Heart right ventricle (tissue), 16 donors: ENCODE data around the gene VARS2. TPM values are rescaled to one million over a fixed set of nuclear protein-coding genes. Genes with fewer than 3 reads are reported as not detected.

Source experiments
- ATAC-seq, 8 donors: fragments of 200-7000 bp; cut with Tn5 transposase; one replicate each; pipeline ENCODE4 v1.9.1; 2020; ENCODE audit warnings: mild to moderate bottlenecking in 8 of 8, moderate library complexity in 8 of 8, moderate number of reproducible peaks in 1 of 8
- DNase-seq, 2 donors: peaks; one replicate each; pipeline ENCODE4 v3.0.0-alpha.2; 2020
- H3K27ac ChIP-seq, 10 donors: fragments of 200-600 bp; sonication (generic) in 2 of 10; one replicate each; pipeline versions ENCODE4 v1.5.0 to v1.8.0; 2020 to 2022; ENCODE audit warnings: mild to moderate bottlenecking in 3 of 10
- H3K27me3 ChIP-seq, 7 donors: fragments of 200-600 bp; one replicate each; pipeline ENCODE4 v1.8.0; 2021 to 2022; ENCODE audit warnings: mild to moderate bottlenecking in 2 of 7
- H3K36me3 ChIP-seq, 9 donors: fragments of 200-600 bp; sonication (generic) in 1 of 9; one replicate each; pipeline versions ENCODE4 v1.5.0 to v1.8.0; 2020 to 2022; ENCODE audit warnings: mild to moderate bottlenecking in 2 of 9
- H3K4me1 ChIP-seq, 9 donors: fragments of 200-600 bp; sonication (generic) in 1 of 9; one replicate each; pipeline versions ENCODE4 v1.5.0 to v1.8.0; 2020 to 2022; ENCODE audit warnings: mild to moderate bottlenecking in 4 of 9
- H3K4me3 ChIP-seq, 10 donors: fragments of 200-600 bp; sonication (generic) in 2 of 10; one replicate each; pipeline versions ENCODE4 v1.5.0 to v1.8.0; 2020 to 2022; ENCODE audit warnings: mild to moderate bottlenecking in 7 of 10, moderate library complexity in 2 of 10
- H3K9me3 ChIP-seq, 11 donors: fragments of 200-600 bp in 10 of 11; sonication (generic) in 2 of 11; one replicate each; pipeline versions ENCODE4 v1.5.0 to v1.8.0; 2013 to 2022; ENCODE audit warnings: mild to moderate bottlenecking in 2 of 11, control low read depth in 1 of 11, moderate library complexity in 1 of 11
- WGBS, 2 donors: extraction: QIAGEN DNeasy Blood & Tissue Kit; methylation state at CpG; one replicate each; pipeline ENCODE4 v1.1.7; 2013; ENCODE audit warnings: inconsistent platforms in 1 of 2; 5-methylcytosine and 5-hydroxymethylcytosine counted together
- intact Hi-C, 10 donors: fragments of 100-400 bp; cut with DNase I; formaldehyde crosslinking; loops; one replicate each; pipeline versions ENCODE4 v1.11.1 to v1.14.2; 2022
- polyA plus RNA-seq, 2 donors: library from polyadenylated mRNA; stranded (reverse); fragments of 200-250 nt; gene quantifications; one replicate each; pipeline ENCODE4 v1.2.3, GENCODE V29; 2013
- total RNA-seq, 10 donors: library from RNA; stranded (reverse); fragmentation: NEBNext Ultra II Directional in 3 of 10; extraction: Animal tissue kit (Norgen Biotek cat#: 25700) in 3 of 10; gene quantifications; one replicate each; pipeline versions ENCODE4 v1.2.1 to v1.2.4, GENCODE V29; 2021 to 2023
- TF ChIP-seq, protein P1 (sequence below), 9 donors: fragments of 200-600 bp; sonication (generic) in 2 of 9; IDR thresholded peaks; one replicate each; pipeline versions ENCODE4 v1.5.0 to v1.8.0; 2021 to 2022; ENCODE audit warnings: antibody characterized with exemption in 9 of 9, mild to moderate bottlenecking in 5 of 9, moderate library complexity in 1 of 9
- donor health status: Arrhythmogenic right ventricular cardiomyopathy.
- donor health status: ischemic (EF 13 %, LVEDD 7.1; RV severe dilation, severe dysfunction).
- donor health status: healthy with polysubstance abuse.
- donor health status: DM: no; HTN: yes; CAD: no.
- donor health status: DM: no; HTN: no; CAD: no.
- donor health status: ischemic (EF 25% LVEDD 6.9; RV normal size, moderate dysfunction).
- donor health status: ischemic (EF 25% LVEDD 5.7; RV mildly dilated, moderate dysfunction).
- donor health status: healthy.
- donor health status: DM: yes; HTN: yes; CAD: no.
- donor health status: Ischemic cardiomyopathy.
- donor health status: ischemic (EF 35%, LVEDD 5.7; RV mildly dilated, moderate dysfunction).
- donor health status: nonischemic (EF 11% LVEDD 7.7; RV severe dilation, severe dysfunction).
- donor health status: DM: yes; HTN: yes; CAD: no.
- donor health status: PGD.
- donor health status: ischemic (EF 29% LVEDD 5.4; RV normal size, mild dysfunction).
- donor health status: nonischemic (EF 23%, LVEDD 6.1; RV moderate dilation, normal function).

The VARS2 gene
- total and polyA plus RNA-seq, 12 donors = 9.3 to 28.4 (median 22.5) TPM

DNA sequence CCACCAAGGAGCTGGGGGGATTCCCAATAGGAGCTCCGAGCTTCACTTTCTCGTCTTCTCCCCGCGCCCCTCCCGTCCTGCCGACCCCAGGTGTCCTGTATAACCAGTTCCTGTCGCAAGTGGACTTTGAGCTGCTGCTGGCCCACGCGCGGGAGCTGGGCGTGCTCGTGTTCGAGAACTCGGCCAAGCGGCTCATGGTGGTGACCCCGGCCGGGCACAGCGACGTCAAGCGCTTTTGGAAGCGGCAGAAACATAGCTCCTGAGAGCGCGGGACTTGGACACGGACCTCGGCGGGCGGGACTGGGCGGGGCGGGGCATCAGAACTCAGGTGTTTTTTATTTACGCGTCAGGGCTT lies 340 bp upstream of the VARS2 start:
- H3K36me3 ChIP-seq = peaks cover 0 to 66% (median 32%) of the 10 kb centered on the region in 9 donors
- TF ChIP-seq, protein P1, sequence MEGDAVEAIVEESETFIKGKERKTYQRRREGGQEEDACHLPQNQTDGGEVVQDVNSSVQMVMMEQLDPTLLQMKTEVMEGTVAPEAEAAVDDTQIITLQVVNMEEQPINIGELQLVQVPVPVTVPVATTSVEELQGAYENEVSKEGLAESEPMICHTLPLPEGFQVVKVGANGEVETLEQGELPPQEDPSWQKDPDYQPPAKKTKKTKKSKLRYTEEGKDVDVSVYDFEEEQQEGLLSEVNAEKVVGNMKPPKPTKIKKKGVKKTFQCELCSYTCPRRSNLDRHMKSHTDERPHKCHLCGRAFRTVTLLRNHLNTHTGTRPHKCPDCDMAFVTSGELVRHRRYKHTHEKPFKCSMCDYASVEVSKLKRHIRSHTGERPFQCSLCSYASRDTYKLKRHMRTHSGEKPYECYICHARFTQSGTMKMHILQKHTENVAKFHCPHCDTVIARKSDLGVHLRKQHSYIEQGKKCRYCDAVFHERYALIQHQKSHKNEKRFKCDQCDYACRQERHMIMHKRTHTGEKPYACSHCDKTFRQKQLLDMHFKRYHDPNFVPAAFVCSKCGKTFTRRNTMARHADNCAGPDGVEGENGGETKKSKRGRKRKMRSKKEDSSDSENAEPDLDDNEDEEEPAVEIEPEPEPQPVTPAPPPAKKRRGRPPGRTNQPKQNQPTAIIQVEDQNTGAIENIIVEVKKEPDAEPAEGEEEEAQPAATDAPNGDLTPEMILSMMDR (IDR thresholded peaks at IDR 0.05) = no peak
- H3K9me3 ChIP-seq = no peaks in the 10 kb centered on the region
- no peaks in the 10 kb centered on the region for H3K27me3 ChIP-seq
- intact Hi-C loops = loop anchor here in 6 of 10 donors (1.0 to 10.0 kb wide), 6 partner anchors 129 to 159 kb away; no protein-coding TSS in a partner anchor
- peak overlapping the region; percentile 33 to 98 (median 93) for H3K27ac ChIP-seq
- 4 to 5% methylated on average over 31 of the region's 31 CpGs for WGBS, 2 donors
- peak overlapping the region; percentile 40 to 86 (median 62) for H3K4me3 ChIP-seq
- peaks cover 5 to 36% (median 29%) of the 10 kb centered on the region in 9 donors for H3K4me1 ChIP-seq
- peak; percentile 25 to 66 (median 50) for ATAC-seq
- no peak for DNase-seq

- Histone ChIP-seq H3K27ac (peak overlapping the region; percentile 76 to 98 (median 93)), H3K9me3 (no peaks in the 10 kb centered on the region), H3K4me1 (peaks cover 5 to 26% (median 23%) of the 10 kb centered on the region in 9 donors), H3K27me3 (no peaks in the 10 kb centered on the region), H3K4me3 (peak overlapping the region; percentile 40 to 86 (median 62)), H3K36me3 (peaks cover 0 to 72% (median 42%) of the 10 kb centered on the region in 9 donors)
- WGBS, 2 donors = 38 to 39% methylated on average over 17 of the region's 17 CpGs
- TF ChIP-seq, protein P1 (IDR thresholded peaks at IDR 0.05) = no peak
- ATAC-seq (peak in 6 of 8 donors; percentile 1 to 10 (median 3)), DNase-seq (peak in 1 of 2 donors; percentile 12)
- intact Hi-C loops = loop anchor here in 8 of 10 donors (1.0 to 10.0 kb wide), 11 partner anchors 127 to 172 kb away; no protein-coding TSS in a partner anchor
Observed at GRCh38 chr6:30914854-30915590, 984 bp downstream of the VARS2 start.

- Histone ChIP-seq H3K27ac (peak overlapping the region in 8 of 10 donors; percentile 88 to 98 (median 94)), H3K4me1 (peaks cover 5 to 26% (median 23%) of the 10 kb centered on the region in 9 donors), H3K27me3 (no peaks in the 10 kb centered on the region), H3K4me3 (peak overlapping the region in 2 of 10 donors; percentile 67 to 76), H3K36me3 (peaks cover 0 to 72% (median 42%) of the 10 kb centered on the region in 9 donors), H3K9me3 (no peaks in the 10 kb centered on the region)
- intact Hi-C loops = loop anchor here in 7 of 10 donors (1.0 to 10.0 kb wide), 10 partner anchors 127 to 172 kb away; no protein-coding TSS in a partner anchor
- TF ChIP-seq, protein P1 (IDR thresholded peaks at IDR 0.05) = peak; percentile 28 to 74 (median 69)
- DNase-seq = peak in 1 of 2 donors; percentile 49
- peak; percentile 10 to 56 (median 37) for ATAC-seq
- WGBS, 2 donors = 14 to 17% methylated on average over 5 of the region's 5 CpGs
Observed at GRCh38 chr6:30915591-30915946, 1.5 kb downstream of the VARS2 start.

DNA sequence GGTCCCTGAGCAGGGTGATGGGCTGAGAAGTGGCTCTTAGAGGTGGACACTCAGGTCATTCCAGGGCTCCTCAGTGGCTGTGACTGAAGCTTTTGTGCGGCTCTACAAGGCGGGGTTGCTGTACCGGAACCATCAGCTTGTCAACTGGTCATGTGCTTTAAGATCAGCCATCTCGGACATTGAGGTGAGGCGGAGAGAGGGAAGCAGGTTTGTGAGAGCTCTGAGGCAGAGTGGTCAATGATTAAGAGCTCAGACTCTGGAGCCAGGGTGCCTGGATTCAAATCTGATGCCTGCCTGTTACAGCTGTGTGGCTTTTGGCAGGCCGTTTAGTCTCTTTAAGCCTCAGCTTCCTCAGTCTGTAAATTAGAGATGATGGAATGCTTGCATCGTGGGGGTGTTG lies 3.0 kb downstream of the VARS2 start:
- ATAC-seq = no peak
- intact Hi-C loops = loop anchor here in 7 of 10 donors (2.0 to 10.0 kb wide), 7 partner anchors 125 to 170 kb away; no protein-coding TSS in a partner anchor
- H3K36me3 ChIP-seq = peaks cover 0 to 72% (median 44%) of the 10 kb centered on the region in 9 donors
- H3K4me1 ChIP-seq = peaks cover 5 to 26% (median 23%) of the 10 kb centered on the region in 9 donors
- TF ChIP-seq, protein P1 (IDR thresholded peaks at IDR 0.05) = no peak
- H3K27me3 ChIP-seq = no peaks in the 10 kb centered on the region
- DNase-seq = no peak
- H3K27ac ChIP-seq = no peak overlapping the region
- no peak overlapping the region for H3K4me3 ChIP-seq
- H3K9me3 ChIP-seq = no peaks in the 10 kb centered on the region
- 96% methylated on average over 7 of the region's 7 CpGs for WGBS, 2 donors
